GM19023 (cell line): ENCODE measurements around the gene DPP4.

ENCODE experiments used
- ATAC-seq: cut with Tn5 transposase; IDR thresholded peaks from one replicate; pipeline ENCODE4 v1.9.1; 2021; ENCODE audit warnings: mild to moderate bottlenecking, moderate library complexity; ENCODE audit not compliant: unreplicated experiment

The DPP4 gene

DNA sequence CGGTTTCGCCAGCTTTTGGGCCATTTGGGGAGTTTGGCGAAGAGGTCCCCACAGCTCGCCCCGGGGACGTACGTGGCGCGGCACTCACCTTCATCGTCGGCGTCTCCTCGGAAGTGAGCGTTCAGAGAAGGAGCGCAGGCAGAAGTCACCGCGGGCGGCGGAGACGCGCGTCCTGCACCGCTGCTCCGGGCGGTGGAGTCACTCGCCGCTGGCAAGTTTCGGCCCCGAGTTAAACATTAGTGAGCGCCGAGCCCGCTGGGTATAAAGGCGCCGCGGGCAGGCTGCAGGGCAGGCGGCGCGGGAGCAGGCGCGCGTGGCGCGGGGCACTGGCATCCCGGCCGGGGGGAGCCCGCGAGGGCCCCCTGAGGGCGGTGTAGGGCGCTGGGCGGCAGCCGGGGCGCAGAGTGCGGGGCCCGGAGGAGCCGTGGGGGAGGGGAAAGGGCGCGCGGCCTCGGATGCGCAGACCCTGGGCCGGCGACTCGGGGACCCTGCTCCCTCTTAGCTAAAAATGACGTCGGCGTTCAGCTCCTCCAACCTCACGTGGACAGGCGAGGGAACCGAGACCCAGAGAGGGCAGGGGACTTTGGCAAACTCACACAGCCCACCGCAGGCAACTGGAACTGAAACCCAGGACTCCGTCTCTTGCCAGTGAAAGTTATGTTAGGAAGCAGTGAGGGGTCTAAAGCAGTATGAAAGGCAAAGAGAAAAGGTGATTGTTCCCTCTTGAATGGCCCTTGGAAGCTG is at the start of gene DPP4:
Gene DPP4 (minus strand): TSS at position 328 of the 744 bp plus-strand sequence. CDS start 234 bp downstream, at position 94.
- ATAC-seq, result peak; percentile 91

DNA sequence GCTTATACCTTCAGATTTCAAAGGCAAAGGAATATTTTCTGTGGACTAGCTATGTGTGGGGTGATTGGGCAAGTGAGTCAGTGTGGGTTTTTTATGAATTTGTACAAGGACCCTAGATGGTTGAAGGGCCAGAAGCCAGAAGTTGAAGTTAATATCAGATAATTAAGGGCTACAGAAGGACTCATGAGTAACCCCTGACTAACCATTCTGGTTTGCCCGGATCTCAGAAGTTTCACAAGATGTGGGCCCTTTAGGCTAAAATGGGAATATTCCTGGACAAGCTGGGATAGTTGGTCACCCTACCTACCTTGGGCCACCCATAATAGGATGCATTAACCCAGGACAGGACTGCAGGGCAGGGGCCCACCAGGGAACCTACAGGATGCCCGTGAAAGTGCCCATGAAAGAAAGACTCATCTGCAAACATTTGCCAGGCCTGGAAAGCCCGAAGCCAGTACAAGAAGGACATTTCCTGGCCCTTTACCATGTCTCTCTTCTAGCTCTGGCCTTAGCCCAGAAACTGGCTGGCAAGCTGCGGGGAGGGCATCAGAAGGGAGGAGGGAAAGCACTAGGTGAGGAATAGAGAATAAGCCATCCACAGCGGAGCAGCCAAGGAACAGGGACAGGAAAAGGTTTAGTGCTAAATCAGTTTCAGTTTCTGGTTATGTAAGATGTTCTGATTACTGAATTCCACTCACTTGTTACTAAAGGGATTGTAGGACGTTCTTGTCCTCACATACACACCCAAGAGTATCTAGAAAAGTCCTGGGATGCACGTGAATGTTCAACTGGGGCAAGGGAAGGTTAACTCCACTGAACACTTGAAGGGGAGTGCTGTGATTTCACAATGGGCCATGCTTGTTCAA is 44.4 kb upstream of the DPP4 start:
- ATAC-seq, result no peak

DNA sequence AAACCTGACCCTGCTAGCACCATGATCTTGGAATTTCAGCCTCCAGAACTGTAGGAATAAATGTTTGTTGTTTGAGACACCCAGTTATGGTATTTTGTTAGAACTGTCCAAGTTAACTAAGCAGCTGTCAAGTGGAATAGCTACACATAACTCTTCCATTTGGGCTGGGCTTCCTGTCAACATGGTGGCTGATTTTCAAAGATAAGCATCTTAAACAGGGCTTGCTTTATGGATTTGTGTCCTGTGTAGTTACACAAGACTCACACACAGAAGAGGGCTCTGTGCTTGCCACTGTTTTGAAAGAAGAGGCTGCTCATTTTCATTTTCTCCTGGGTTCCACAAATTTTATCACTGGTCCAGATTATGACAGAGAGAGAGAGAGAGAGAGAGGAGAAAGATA is 42.3 kb upstream of the DPP4 start:
- ATAC-seq, result no peak

- ATAC-seq, result no peak
Observed at GRCh38 chr2:162115076-162115475, 41.1 kb upstream of the DPP4 start.

DNA sequence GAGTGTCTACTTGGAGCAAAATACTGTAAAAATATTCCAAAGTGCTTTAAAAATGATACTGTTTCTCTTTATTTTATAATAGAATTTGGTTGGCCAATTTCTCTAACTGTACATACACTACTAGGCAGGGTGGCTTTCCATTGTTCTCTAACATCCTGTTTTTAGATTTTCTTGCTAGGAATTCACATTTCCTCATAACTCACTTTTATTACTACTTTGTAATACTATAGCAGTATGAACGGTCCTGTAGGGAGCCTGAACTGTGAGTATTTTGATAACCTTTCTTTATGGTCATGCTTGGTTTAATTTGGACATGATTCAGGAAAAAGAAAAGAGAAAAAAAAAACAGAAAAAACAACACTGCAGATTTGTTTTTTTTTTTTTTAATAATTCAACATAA is 40.3 kb upstream of the DPP4 start:
- ATAC-seq, result no peak

- no peak for ATAC-seq
Observed at GRCh38 chr2:162113776-162114168, 39.8 kb upstream of the DPP4 start.

DNA sequence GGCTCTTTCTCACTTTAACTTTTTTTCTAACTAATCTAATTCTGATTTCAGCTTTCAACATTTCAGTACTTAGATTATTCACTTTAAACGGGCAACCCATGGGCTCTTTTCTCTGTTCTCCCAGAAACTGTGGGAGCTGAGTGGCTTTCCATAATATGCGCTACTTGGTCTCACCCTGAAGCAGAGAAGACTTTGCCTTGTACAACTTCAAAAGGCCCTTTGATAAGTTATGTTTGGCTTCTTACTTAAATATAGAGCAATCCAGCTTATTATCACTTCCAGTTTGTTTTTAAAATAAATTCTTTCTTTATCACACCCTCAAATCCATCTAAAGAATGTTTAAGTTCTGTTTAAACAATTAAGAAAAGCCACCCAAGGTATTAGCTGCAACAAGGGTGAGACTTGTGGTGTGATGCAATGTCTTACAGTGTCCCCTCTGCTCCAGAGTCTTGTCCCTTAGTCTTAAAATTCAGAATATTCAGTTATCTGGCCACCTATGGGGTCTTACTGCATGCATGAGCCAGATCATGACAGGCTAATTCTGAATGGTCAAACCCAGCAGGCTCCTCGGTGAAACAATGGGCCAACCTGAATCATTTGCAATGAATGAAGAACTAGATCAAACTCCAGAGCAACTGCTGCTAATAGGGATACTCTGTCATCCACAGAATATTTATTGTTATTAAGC is 39.2 kb upstream of the DPP4 start:
- ATAC-seq, result no peak

DNA sequence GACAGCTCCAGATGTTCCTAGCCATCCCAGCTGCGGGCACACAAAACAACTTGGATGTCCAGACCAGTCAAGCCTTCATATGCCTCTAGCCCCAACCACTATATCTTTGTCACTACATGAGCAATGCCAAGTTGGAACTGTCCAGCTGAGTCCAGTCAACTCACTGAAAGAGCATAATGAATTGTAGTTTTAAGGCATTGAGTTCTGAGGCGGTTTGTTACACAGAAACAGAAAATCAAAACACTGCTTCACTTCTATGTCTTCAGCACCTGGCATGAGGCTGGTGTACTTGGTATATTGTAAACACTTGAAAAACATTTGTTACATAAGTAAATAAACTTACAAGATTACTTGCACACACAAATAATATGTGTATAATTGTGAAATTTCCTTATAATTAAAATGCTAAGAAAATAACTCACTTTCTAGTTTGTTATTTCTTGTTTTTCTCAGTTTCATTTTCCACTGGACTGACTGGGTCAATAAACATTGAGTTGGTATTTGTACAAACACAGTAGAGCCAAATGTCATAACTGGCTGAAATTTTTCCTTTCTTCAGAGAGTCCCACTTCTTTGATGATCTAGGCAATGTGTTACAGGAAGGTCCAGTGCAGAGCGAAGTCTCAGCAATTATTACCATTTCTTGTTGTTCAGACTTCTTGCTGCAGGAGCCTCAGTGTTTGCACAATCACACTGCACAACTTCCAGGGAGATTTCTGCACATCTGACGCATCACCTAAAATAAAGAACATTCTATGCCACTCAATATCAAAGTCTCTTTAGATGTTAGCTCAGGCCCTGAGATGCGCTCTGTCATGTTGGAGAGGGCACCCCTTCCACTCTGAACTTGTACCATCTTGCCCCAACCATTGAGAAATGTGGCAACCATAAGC is 38.2 kb upstream of the DPP4 start:
- no peak for ATAC-seq

GRCh38 chr2:162107361-162107901 is 33.4 kb upstream of the DPP4 start:
- ATAC-seq, result no peak

DNA sequence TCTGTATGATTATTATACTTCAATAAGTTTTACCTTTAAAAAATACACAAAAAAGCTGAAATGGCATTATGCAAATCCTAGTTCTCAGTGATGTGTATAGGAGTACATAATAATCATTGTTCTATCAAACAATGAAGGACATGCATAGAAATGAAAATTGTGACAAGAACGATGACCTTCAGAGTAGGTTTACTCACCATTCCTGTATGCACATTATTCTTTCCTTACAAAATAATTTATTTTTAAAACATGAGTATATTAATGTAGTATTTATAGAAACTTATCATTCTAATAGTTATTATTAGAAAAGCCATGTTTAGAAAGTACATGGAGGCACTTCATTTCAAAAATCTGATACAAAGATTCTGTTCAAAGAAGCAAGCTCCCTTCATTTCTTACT is 32.7 kb upstream of the DPP4 start:
- no peak for ATAC-seq

- no peak for ATAC-seq
Observed at GRCh38 chr2:162106146-162106551, 32.1 kb upstream of the DPP4 start.

GRCh38 chr2:162103443-162104009 is 29.5 kb upstream of the DPP4 start:
- ATAC-seq, result no peak

DNA sequence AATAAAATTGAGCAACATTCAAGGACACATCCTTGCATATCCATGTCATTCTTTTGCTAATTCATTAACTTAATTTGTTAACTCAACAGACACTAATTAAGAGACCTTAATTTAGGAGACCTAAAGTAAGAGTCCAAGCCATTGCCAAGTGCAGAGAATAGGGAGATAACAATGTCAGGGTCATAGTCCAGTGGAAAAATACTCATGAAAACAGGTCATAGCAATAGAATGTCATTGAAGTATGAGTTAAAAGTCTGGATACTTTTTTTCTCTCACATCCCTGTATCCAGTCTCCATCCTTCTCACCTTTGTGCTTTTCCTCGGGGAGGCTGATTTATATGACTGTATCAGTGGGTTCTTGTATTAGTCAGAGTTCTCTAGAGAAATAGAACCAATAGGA is 26.6 kb upstream of the DPP4 start:
- no peak for ATAC-seq

DNA sequence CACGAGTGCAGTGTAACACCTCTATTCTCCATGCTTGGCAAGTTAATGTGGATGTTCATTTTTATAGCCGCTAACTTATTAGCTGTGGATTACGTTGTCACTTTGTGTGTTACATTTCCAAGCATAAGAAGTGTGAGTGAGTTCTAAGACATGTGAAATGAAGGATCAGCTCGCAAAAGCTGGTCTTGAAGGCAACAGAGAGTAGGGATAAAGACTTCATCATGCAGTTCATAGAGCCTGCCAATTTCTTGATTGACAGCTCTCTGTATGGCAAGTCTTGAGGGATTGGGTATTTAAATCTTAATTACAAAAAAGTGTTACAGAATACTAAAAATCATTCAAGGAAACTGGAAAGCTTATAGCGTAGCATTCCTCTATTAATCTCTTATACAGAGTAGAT is 25.8 kb upstream of the DPP4 start:
- no peak for ATAC-seq

DNA sequence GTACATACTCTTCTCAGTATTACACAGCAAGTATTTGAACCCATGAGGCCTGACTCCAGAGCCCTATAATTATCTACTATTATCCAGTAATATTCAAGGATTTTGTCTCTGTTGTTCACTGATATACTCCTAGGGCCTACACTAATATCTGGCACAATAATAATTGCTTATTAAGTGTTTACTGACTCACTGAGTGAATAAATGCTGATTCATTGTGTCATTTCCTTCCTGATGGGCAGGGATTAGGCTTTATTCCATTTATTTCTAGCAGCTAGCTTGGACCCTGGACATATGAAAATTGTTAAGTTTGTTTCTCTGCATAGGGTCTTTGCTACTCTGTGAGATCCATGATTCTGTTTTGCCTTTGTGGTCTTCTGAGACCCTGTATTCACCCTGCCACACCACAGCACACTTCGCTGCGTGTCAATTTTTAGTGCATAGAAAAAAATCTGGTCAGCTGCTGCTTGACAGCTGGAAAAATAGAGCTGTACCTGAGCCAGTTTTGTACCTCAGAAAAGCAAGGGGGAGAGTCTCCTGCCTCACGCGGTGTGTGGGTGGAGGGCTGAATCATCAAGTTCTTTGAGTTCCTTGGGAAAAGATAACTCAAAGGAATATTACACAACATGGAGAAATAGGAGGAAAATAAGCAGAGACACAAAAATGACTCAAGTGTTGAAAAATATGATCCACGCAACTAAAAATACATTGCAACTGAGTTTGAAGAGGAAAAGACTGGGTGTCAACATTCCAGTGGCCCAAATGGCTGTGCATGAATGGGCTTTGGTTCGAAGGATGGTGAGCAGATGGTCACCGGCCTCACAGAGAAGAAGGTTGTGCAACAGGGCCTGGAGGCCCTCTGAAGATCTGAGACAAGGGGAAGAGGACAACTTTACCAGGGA is 18.9 kb upstream of the DPP4 start:
- no peak for ATAC-seq

DNA sequence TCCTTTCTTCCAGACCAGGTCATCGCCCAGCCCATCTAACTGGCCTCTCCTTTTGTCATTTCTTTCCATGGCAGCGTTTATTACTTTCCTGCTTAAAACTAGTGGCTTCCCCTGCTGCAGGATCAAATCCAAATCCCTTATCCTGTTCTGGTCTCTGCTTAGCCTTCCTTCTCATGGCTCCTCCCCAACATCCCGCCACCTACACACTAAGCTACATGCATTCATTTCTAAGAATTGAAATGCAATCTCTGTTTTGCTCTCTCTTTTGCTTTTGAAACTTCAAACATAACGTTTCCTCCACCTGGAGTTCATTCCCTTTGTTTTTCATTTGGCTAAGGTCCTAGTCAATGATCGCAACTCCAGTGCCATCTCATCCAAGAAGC is 18.0 kb upstream of the DPP4 start:
- ATAC-seq, result no peak

GRCh38 chr2:162091325-162092007 is 17.5 kb upstream of the DPP4 start:
- no peak for ATAC-seq

GRCh38 chr2:162090109-162090508 is 16.1 kb upstream of the DPP4 start:
- ATAC-seq, result no peak
